ENCODE data around the gene KAT8. TPM values are rescaled to one million over a fixed set of nuclear protein-coding genes. Genes with fewer than 3 reads are reported as not detected.
A peak's percentile ranks its signal among the peaks of the same experiment; 100 is the strongest.
"Not testable (repeated sequence)": the region's sequence is repeated elsewhere in the genome, so short reads cannot be mapped to it uniquely, and the experiment has no call there.

KAT8 gene
- total RNA-seq, 2 donors from 2014 or later, result 49.7 to 50.2 TPM

GRCh38 chr16:31138621-31139578, 21.4 kb downstream of the KAT8 start:
- H3K27ac Mint-ChIP-seq, result peak overlapping the region; percentile 63
- no peaks in the 10 kb centered on the region for H3K9me3 Mint-ChIP-seq
- no peak overlapping the region for H3K4me3 Mint-ChIP-seq
- ATAC-seq (replicated peaks), result no peak
- H3K36me3 Mint-ChIP-seq (ENCODE audit: low read depth), result no peaks in the 10 kb centered on the region
- peaks cover 9% of the 10 kb centered on the region for H3K4me1 Mint-ChIP-seq
- no peaks in the 10 kb centered on the region for H3K27me3 Mint-ChIP-seq

GRCh38 chr16:31141071-31141469, 23.6 kb downstream of the KAT8 start:
- H3K4me3 Mint-ChIP-seq, result peak overlapping the region; percentile 77
- H3K27me3 Mint-ChIP-seq; H3K36me3 Mint-ChIP-seq (ENCODE audit: low read depth); H3K27ac Mint-ChIP-seq; H3K4me1 Mint-ChIP-seq; ATAC-seq (replicated peaks); H3K9me3 Mint-ChIP-seq: not testable (repeated sequence)

- H3K9me3 Mint-ChIP-seq, result no peaks in the 10 kb centered on the region
- no peaks in the 10 kb centered on the region for H3K36me3 Mint-ChIP-seq (ENCODE audit: low read depth)
- ATAC-seq (replicated peaks), result no peak
- H3K4me3 Mint-ChIP-seq, result peak overlapping the region; percentile 77
- H3K4me1 Mint-ChIP-seq, result peaks cover 9% of the 10 kb centered on the region
- H3K27ac Mint-ChIP-seq, result peak overlapping the region; percentile 82
- no peaks in the 10 kb centered on the region for H3K27me3 Mint-ChIP-seq
These were observed 24.1 kb downstream of the KAT8 start for GRCh38 chr16:31141489-31142108.

- Mint-ChIP-seq H3K9me3 (no peaks in the 10 kb centered on the region), H3K36me3 (ENCODE audit: low read depth) (no peaks in the 10 kb centered on the region), H3K4me1 (peaks cover 9% of the 10 kb centered on the region), H3K27ac (peak overlapping the region; percentile 82), H3K4me3 (peak overlapping the region; percentile 77), H3K27me3 (no peaks in the 10 kb centered on the region)
- ATAC-seq (replicated peaks), result peak; percentile 91
These were observed 24.9 kb downstream of the KAT8 start for GRCh38 chr16:31142109-31143010.

GRCh38 chr16:31143011-31143693, 25.7 kb downstream of the KAT8 start:
- H3K4me3 Mint-ChIP-seq, result peak overlapping the region; percentile 67
- H3K36me3 Mint-ChIP-seq (ENCODE audit: low read depth), result no peaks in the 10 kb centered on the region
- H3K4me1 Mint-ChIP-seq, result peaks cover 8% of the 10 kb centered on the region
- peak overlapping the region; percentile 61 for H3K27ac Mint-ChIP-seq
- ATAC-seq (replicated peaks), result no peak
- no peaks in the 10 kb centered on the region for H3K9me3 Mint-ChIP-seq
- no peaks in the 10 kb centered on the region for H3K27me3 Mint-ChIP-seq

- Mint-ChIP-seq H3K27ac (peak overlapping the region; percentile 61), H3K36me3 (ENCODE audit: low read depth) (no peaks in the 10 kb centered on the region), H3K4me1 (peaks cover 5% of the 10 kb centered on the region), H3K9me3 (no peaks in the 10 kb centered on the region), H3K4me3 (peak overlapping the region; percentile 67), H3K27me3 (no peaks in the 10 kb centered on the region)
- no peak for ATAC-seq (replicated peaks)
These were observed 26.3 kb downstream of the KAT8 start for GRCh38 chr16:31143694-31144148.

GRCh38 chr16:31144418-31144817, 27.0 kb downstream of the KAT8 start:
- H3K4me3 Mint-ChIP-seq, result peak overlapping the region; percentile 67
- not testable (repeated sequence) for H3K27me3 Mint-ChIP-seq; H3K36me3 Mint-ChIP-seq (ENCODE audit: low read depth); ATAC-seq (replicated peaks); H3K9me3 Mint-ChIP-seq; H3K4me1 Mint-ChIP-seq
- peak overlapping the region; percentile 61 for H3K27ac Mint-ChIP-seq

- Mint-ChIP-seq H3K9me3 (no peaks in the 10 kb centered on the region), H3K36me3 (ENCODE audit: low read depth) (no peaks in the 10 kb centered on the region), H3K4me1 (peaks cover 5% of the 10 kb centered on the region), H3K4me3 (no peak overlapping the region), H3K27ac (no peak overlapping the region), H3K27me3 (no peaks in the 10 kb centered on the region)
- no peak for ATAC-seq (replicated peaks)
These were observed 28.0 kb downstream of the KAT8 start for GRCh38 chr16:31145398-31145990.

GRCh38 chr16:31147574-31147973, 30.1 kb downstream of the KAT8 start:
- Mint-ChIP-seq H3K9me3 (no peaks in the 10 kb centered on the region), H3K36me3 (ENCODE audit: low read depth) (no peaks in the 10 kb centered on the region), H3K27ac (no peak overlapping the region), H3K4me3 (no peak overlapping the region), H3K27me3 (no peaks in the 10 kb centered on the region), H3K4me1 (peaks cover 5% of the 10 kb centered on the region)
- ATAC-seq (replicated peaks), result no peak

- no peak overlapping the region for H3K27ac Mint-ChIP-seq
- no peaks in the 10 kb centered on the region for H3K9me3 Mint-ChIP-seq
- peaks cover 5% of the 10 kb centered on the region for H3K4me1 Mint-ChIP-seq
- no peaks in the 10 kb centered on the region for H3K36me3 Mint-ChIP-seq (ENCODE audit: low read depth)
- ATAC-seq (replicated peaks), result no peak
- H3K4me3 Mint-ChIP-seq, result no peak overlapping the region
- no peaks in the 10 kb centered on the region for H3K27me3 Mint-ChIP-seq
These were observed 30.8 kb downstream of the KAT8 start for GRCh38 chr16:31148281-31148728.

- H3K4me1 Mint-ChIP-seq, result no peaks in the 10 kb centered on the region
- H3K36me3 Mint-ChIP-seq (ENCODE audit: low read depth), result no peaks in the 10 kb centered on the region
- H3K27ac Mint-ChIP-seq, result no peak overlapping the region
- no peak for ATAC-seq (replicated peaks)
- H3K27me3 Mint-ChIP-seq, result no peaks in the 10 kb centered on the region
- no peak overlapping the region for H3K4me3 Mint-ChIP-seq
- no peaks in the 10 kb centered on the region for H3K9me3 Mint-ChIP-seq
These were observed 31.4 kb downstream of the KAT8 start for GRCh38 chr16:31148896-31149295.

GRCh38 chr16:31149332-31149731, 31.9 kb downstream of the KAT8 start:
- ATAC-seq (replicated peaks), result no peak
- no peak overlapping the region for H3K27ac Mint-ChIP-seq

More at GRCh38 chr16:31149332-31149731, 31.9 kb downstream of the KAT8 start:
- Mint-ChIP-seq H3K4me3 (no peak overlapping the region), H3K9me3 (no peaks in the 10 kb centered on the region), H3K36me3 (ENCODE audit: low read depth) (no peaks in the 10 kb centered on the region), H3K4me1 (no peaks in the 10 kb centered on the region), H3K27me3 (no peaks in the 10 kb centered on the region)
